ENCODE data around the gene MED15.

DNA sequence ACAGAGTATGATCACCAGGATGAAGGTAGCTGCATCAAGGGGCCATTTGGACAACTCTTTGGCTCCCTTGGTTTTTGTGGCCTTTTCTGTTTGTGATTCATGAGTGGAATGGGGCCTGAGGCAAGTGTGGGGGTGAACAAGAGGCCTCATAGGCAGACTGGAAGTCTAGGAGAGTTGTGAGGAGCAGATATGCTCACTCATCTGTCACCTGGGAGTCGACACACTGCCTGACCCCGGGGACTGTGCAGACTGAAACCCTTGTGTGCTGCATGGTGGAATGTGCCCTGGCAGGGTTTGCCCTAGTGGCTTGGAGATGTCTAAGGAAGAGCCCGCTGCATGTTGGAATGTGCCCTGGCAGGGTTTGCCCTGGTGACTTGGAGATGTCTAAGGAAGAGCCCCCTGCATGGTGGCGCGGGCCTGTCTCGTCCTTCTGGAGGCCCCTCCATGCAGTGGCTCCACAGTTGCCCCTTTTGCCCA, 60.0 kb downstream of the MED15 start:
- TF ChIP-seq EP300 (IDR thresholded peaks at IDR 0.05; ENCODE audit: borderline replicate concordance in 1 of 2, control insufficient read depth in 1 of 2, low read depth in 2 of 2, low read length in 2 of 2) (no peak), POLR2A (IDR thresholded peaks at IDR 0.05; ENCODE audit: low read depth, low read length) (no peak), NFIC (IDR thresholded peaks at IDR 0.05; ENCODE audit: low read depth, low read length) (no peak), SMC3 (IDR thresholded peaks at IDR 0.05; ENCODE audit: borderline replicate concordance, low read length) (no peak), KDM1A (IDR thresholded peaks at IDR 0.05; ENCODE audit: borderline replicate concordance) (no peak), RB1 (IDR thresholded peaks at IDR 0.05; ENCODE audit: borderline replicate concordance) (no peak), NR2C2 (IDR thresholded peaks at IDR 0.05; ENCODE audit: borderline replicate concordance, control insufficient read depth, insufficient read length, low read depth) (no peak)
- TF ChIP-seq, protein P1, sequence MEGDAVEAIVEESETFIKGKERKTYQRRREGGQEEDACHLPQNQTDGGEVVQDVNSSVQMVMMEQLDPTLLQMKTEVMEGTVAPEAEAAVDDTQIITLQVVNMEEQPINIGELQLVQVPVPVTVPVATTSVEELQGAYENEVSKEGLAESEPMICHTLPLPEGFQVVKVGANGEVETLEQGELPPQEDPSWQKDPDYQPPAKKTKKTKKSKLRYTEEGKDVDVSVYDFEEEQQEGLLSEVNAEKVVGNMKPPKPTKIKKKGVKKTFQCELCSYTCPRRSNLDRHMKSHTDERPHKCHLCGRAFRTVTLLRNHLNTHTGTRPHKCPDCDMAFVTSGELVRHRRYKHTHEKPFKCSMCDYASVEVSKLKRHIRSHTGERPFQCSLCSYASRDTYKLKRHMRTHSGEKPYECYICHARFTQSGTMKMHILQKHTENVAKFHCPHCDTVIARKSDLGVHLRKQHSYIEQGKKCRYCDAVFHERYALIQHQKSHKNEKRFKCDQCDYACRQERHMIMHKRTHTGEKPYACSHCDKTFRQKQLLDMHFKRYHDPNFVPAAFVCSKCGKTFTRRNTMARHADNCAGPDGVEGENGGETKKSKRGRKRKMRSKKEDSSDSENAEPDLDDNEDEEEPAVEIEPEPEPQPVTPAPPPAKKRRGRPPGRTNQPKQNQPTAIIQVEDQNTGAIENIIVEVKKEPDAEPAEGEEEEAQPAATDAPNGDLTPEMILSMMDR (IDR thresholded peaks at IDR 0.05 in 2 of 3, conservative IDR thresholded peaks at IDR 0.05 in 1 of 3; ENCODE audit: control insufficient read depth in 2 of 3, extremely low read depth in 1 of 3, insufficient read depth in 1 of 3, low read depth in 3 of 3, low read length in 3 of 3): no peak

Measured in GM12878 (cell line).